GM10248 (cell line): ENCODE data around the gene SAAL1.

Source experiments
- CTCF ChIA-PET: fragments of 300-600 bp; sonication (Branson Sonifier 250); formaldehyde crosslinking; extraction: SDS; loops from one replicate; lab custom pipeline; 2021; ENCODE audit warnings: antibody characterized with exemption; lab: Yijun Ruan, JAX
- POLR2A ChIA-PET: fragments of 350-650 bp; sonication (Branson Sonifier 250); formaldehyde crosslinking; extraction: SDS; loops from one replicate; lab custom pipeline; 2020; ENCODE audit warnings: antibody characterized with exemption; lab: Yijun Ruan, JAX
- DNase-seq: peaks from one replicate; pipeline ENCODE4 v3.0.0; 2012; ENCODE audit errors: extremely low spot score
- CTCF ChIP-seq: IDR thresholded peaks from 2 replicates; pipeline ENCODE4 v1.5.1; 2012; ENCODE audit warnings: mild to moderate bottlenecking, low read depth; ENCODE audit errors: extremely low read depth, missing control alignments, control extremely low read depth

SAAL1 gene

GRCh38 chr11:18063125-18063524 is 42.8 kb downstream of the SAAL1 start:
- POLR2A ChIA-PET = no interaction called here
- TF ChIP-seq CTCF = no peak
- DNase-seq = no peak
- CTCF ChIA-PET = interaction anchor here (1.0 to 1.6 kb wide), 2 partner anchors 24 to 29 kb away, joined by 3 read pairs; no protein-coding TSS in a partner anchor

GRCh38 chr11:18061351-18061750 is 44.5 kb downstream of the SAAL1 start:
- TF ChIP-seq CTCF = no peak
- no peak for DNase-seq
- CTCF ChIA-PET = no interaction called here
- POLR2A ChIA-PET = no interaction called here

GRCh38 chr11:18056561-18057181 is 49.2 kb downstream of the SAAL1 start:
- POLR2A ChIA-PET = no interaction called here
- TF ChIP-seq CTCF = no peak
- CTCF ChIA-PET = interaction anchor here (1.1 kb wide), 1 partner anchor 59 kb away, joined by 4 read pairs; no protein-coding TSS in a partner anchor
- DNase-seq = no peak

GRCh38 chr11:18054511-18055103 is 51.3 kb downstream of the SAAL1 start:
- POLR2A ChIA-PET = no interaction called here
- no peak for TF ChIP-seq CTCF
- CTCF ChIA-PET = no interaction called here
- no peak for DNase-seq

GRCh38 chr11:18050848-18051247 is 55.0 kb downstream of the SAAL1 start:
- ChIA-PET POLR2A (no interaction called here), CTCF (no interaction called here)
- no peak for TF ChIP-seq CTCF
- no peak for DNase-seq

GRCh38 chr11:18046116-18046777 is 59.6 kb downstream of the SAAL1 start, which contains the start of gene TPH1:
Gene TPH1, minus strand, starts transcription at chr11:18046269. Its CDS starts 5,507 bp downstream, at chr11:18040762.
- CTCF ChIA-PET = no interaction called here
- TF ChIP-seq CTCF = no peak
- POLR2A ChIA-PET = no interaction called here
- DNase-seq = no peak
